HepG2 (cell line): ENCODE results near the gene FBXO5. TPM values are rescaled to one million over a fixed set of nuclear protein-coding genes. Genes with fewer than 3 reads are reported as not detected.

ENCODE experiments used
- ATAC-seq: fragments of 200-7000 bp; cut with Tn5 transposase; 3 replicates; pipeline ENCODE4 v1.9.1; 2020; ENCODE audit warnings: mild to moderate bottlenecking, moderate library complexity
- BruUV-seq: library from RNA; stranded (reverse); fragments of 400-500 nt; replicated peaks from 2 replicates; lab custom pipeline; 2021; lab: Mats Ljungman, UMichigan
- CTCF ChIA-PET: fragments of 300-600 bp; formaldehyde crosslinking; extraction: SDS; loops from one replicate; lab custom pipeline; 2021; ENCODE audit warnings: low total read pairs, inconsistent platforms, low intra/inter-chr PET ratio; lab: Yijun Ruan, JAX
- POLR2A ChIA-PET: fragments of 350-600 bp; sonication (Branson Sonifier 250); formaldehyde crosslinking; loops from one replicate; lab custom pipeline; 2020; ENCODE audit warnings: antibody characterized with exemption, inconsistent platforms; lab: Yijun Ruan, JAX
- DNase-seq: peaks from one replicate; pipeline ENCODE4 v3.0.0-alpha.2; 2015; ENCODE audit warnings: low spot score
- FAIRE-seq: peaks from 3 replicates; lab custom pipeline; 2011; peaks lifted over from hg19 to GRCh38; lab: Jason Lieb, UNC
- H2AFZ ChIP-seq: one replicate; pipeline ENCODE4 v1.6.1; 2011; ENCODE audit warnings: low read length, inconsistent platforms
- H3K27ac ChIP-seq: fragments of 300-600 bp; 3 replicates; pipeline ENCODE4 v1.8.0; 2011; ENCODE audit warnings: mixed run types, mild to moderate bottlenecking, mixed read lengths, low read length, inconsistent platforms; ENCODE audit not compliant: insufficient read depth; ENCODE audit errors: extremely low read length
- H3K27me3 ChIP-seq, 2 experiments: fragments of 200-600 bp in 1 of 2; 2 replicates in 1 of 2; 3 replicates in 1 of 2; pipeline versions ENCODE4 v1.6.0 to v1.8.0; 2011; ENCODE audit warnings: low read length in 2 of 2, mild to moderate bottlenecking in 2 of 2, moderate library complexity in 2 of 2, inconsistent platforms in 1 of 2; ENCODE audit not compliant: insufficient read depth in 2 of 2, control insufficient read depth in 1 of 2
- H3K36me3 ChIP-seq, 2 experiments: fragments of 200-600 bp in 1 of 2; replicated peaks in 1 of 2; 2 replicates in 1 of 2; 3 replicates in 1 of 2; pipeline versions ENCODE4 v1.5.1 to v1.8.0; 2011; ENCODE audit warnings: low read length in 2 of 2, inconsistent platforms in 1 of 2; ENCODE audit not compliant: insufficient read depth in 2 of 2, control insufficient read depth in 1 of 2
- H3K4me1 ChIP-seq: 2 replicates; pipeline ENCODE4 v1.5.1; 2012; ENCODE audit warnings: low read length, inconsistent platforms; ENCODE audit not compliant: insufficient read depth
- H3K4me2 ChIP-seq: 2 replicates; pipeline ENCODE4 v1.6.0; 2011; ENCODE audit warnings: low read depth, low read length, inconsistent platforms
- H3K4me3 ChIP-seq, 3 experiments: fragments of 200-600 bp in 1 of 3; sonication (generic), shearing (Covaris generic) in 1 of 3; replicated peaks in 1 of 3; 2 replicates each; pipeline ENCODE4 v1.5.1; 2011 to 2016; ENCODE audit warnings: low read length in 3 of 3, inconsistent platforms in 2 of 3, low read depth in 2 of 3, mild to moderate bottlenecking in 2 of 3, control low read depth in 1 of 3, mixed read lengths in 1 of 3; ENCODE audit not compliant: insufficient read depth in 1 of 3
- H3K79me2 ChIP-seq: one replicate; pipeline ENCODE4 v1.6.1; 2011; ENCODE audit warnings: low read length, inconsistent platforms; ENCODE audit not compliant: insufficient read depth
- H3K9ac ChIP-seq: 2 replicates; pipeline ENCODE4 v1.6.0; 2011; ENCODE audit warnings: mild to moderate bottlenecking, low read depth, low read length, inconsistent platforms; ENCODE audit not compliant: insufficient read depth
- H3K9me3 ChIP-seq: 2 replicates; pipeline ENCODE4 v1.5.1; 2012; ENCODE audit warnings: mild to moderate bottlenecking, low read length
- H4K20me1 ChIP-seq: 2 replicates; pipeline ENCODE4 v1.6.0; 2011; ENCODE audit warnings: inconsistent platforms, mild to moderate bottlenecking, low read length, moderate library complexity; ENCODE audit not compliant: insufficient read depth
- PLRG1 ChIP-seq: fragments of 450-650 bp; conservative IDR thresholded peaks from 2 replicates; pipeline ENCODE4 v1.6.1; 2016
- STAG1 ChIP-seq: sonication (generic); formaldehyde crosslinking; IDR thresholded peaks from 2 replicates; pipeline ENCODE4 v1.4.0; 2020; ENCODE audit warnings: missing genetic modification reagents
- THAP11 ChIP-seq: IDR thresholded peaks from 2 replicates; pipeline ENCODE4 v1.6.1; 2016; ENCODE audit warnings: missing biosample characterization, missing genetic modification reagents
- ZHX1 ChIP-seq: sonication (generic); formaldehyde crosslinking; IDR thresholded peaks from 2 replicates; pipeline ENCODE4 v1.8.1; 2022; ENCODE audit warnings: low read depth, mild to moderate bottlenecking, missing genetic modification reagents
- ZNF101 ChIP-seq: sonication (generic); formaldehyde crosslinking; IDR thresholded peaks from 2 replicates; pipeline ENCODE4 v1.4.0; 2020; ENCODE audit warnings: mild to moderate bottlenecking, low read depth, missing genetic modification reagents, borderline replicate concordance
- ZNF644 ChIP-seq: IDR thresholded peaks from 2 replicates; pipeline ENCODE4 v1.6.1; 2016; ENCODE audit warnings: low read depth
- WGBS: methylation state at CpG from one replicate; pipeline ENCODE4 v1.1.6; 2017; ENCODE audit warnings: low lambda C conversion rate; 5-methylcytosine and 5-hydroxymethylcytosine counted together
- in situ Hi-C: cut with HindIII; loops from 2 replicates; pipeline ENCODE4 v1.10.0; 2017; ENCODE audit warnings: low pct_unique_long_range_greater_than_20kb; ENCODE audit not compliant: extremely low pct_ligation_motif_present
- intact Hi-C: fragments of 100-400 bp; cut with micrococcal nuclease; formaldehyde crosslinking; loops from one replicate; pipeline ENCODE4 v1.10.0; 2022; ENCODE audit not compliant: unreplicated experiment
- polyA plus RNA-seq, 8 experiments: library from polyadenylated mRNA; depleted of rRNA in 3 of 8; stranded (reverse) in 7 of 8; unstranded in 1 of 8; fragments of >200 nt; fragmentation: Illumina TruSeq in 4 of 8; extraction: Trizol in 4 of 8; gene quantifications; 2 replicates each; pipeline versions ENCODE4 v1.2.1 to v1.2.3, GENCODE V29; 2011 to 2016; ENCODE audit warnings: low read depth in 4 of 8, missing spikeins in 1 of 8, mixed read lengths in 1 of 8; ENCODE audit not compliant: insufficient read depth in 1 of 8
- total RNA-seq, 5 experiments: library from RNA; depleted of rRNA; stranded (reverse); fragments of >200 nt; fragmentation: Illumina TruSeq; extraction: Trizol; gene quantifications; 2 replicates each; pipeline ENCODE4 v1.2.3, GENCODE V29; 2016; ENCODE audit warnings: low read depth in 1 of 5
- TF ChIP-seq, protein P1 (sequence below): sonication (generic); formaldehyde crosslinking; IDR thresholded peaks from 2 replicates; pipeline ENCODE4 v1.5.0; 2020; ENCODE audit warnings: mild to moderate bottlenecking, missing genetic modification reagents, moderate library complexity

Gene FBXO5
- total and polyA plus RNA-seq, 2 of the 13 experiments (the other 11 are each of a cell fraction or from before 2014, with no cell fraction given), result 15.8 to 41.5 TPM

GRCh38 chr6:152954443-152954842, 28.4 kb downstream of the FBXO5 start:
- 14% methylated on average over 3 of the region's 3 CpGs for WGBS
- BruUV-seq, result no TSS peak
- no peaks in the 10 kb centered on the region for H3K79me2 ChIP-seq
- H4K20me1 ChIP-seq, result no peaks in the 10 kb centered on the region
- FAIRE-seq, result no peak
- H2AFZ ChIP-seq, result no peak overlapping the region
- POLR2A ChIA-PET, result interaction anchor here (0.9 kb wide), 1 partner anchor 28 kb away, joined by 3 read pairs; the partner anchor contains the start of gene FBXO5
- no peak for TF ChIP-seq ZNF101
- TF ChIP-seq PLRG1, result no peak
- no peak for TF ChIP-seq THAP11
- no peak for TF ChIP-seq ZHX1 (CRISPR knock-in tag)
- TF ChIP-seq STAG1, result peak; percentile 35
- TF ChIP-seq, protein P1, sequence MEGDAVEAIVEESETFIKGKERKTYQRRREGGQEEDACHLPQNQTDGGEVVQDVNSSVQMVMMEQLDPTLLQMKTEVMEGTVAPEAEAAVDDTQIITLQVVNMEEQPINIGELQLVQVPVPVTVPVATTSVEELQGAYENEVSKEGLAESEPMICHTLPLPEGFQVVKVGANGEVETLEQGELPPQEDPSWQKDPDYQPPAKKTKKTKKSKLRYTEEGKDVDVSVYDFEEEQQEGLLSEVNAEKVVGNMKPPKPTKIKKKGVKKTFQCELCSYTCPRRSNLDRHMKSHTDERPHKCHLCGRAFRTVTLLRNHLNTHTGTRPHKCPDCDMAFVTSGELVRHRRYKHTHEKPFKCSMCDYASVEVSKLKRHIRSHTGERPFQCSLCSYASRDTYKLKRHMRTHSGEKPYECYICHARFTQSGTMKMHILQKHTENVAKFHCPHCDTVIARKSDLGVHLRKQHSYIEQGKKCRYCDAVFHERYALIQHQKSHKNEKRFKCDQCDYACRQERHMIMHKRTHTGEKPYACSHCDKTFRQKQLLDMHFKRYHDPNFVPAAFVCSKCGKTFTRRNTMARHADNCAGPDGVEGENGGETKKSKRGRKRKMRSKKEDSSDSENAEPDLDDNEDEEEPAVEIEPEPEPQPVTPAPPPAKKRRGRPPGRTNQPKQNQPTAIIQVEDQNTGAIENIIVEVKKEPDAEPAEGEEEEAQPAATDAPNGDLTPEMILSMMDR, result peak; percentile 47
- no peak for TF ChIP-seq ZNF644 (CRISPR knock-in tag)
- TF ChIP-seq, all 625 proteins: peak for 2
- Histone ChIP-seq H3K4me2 (no peak overlapping the region), H3K4me3 (no peak overlapping the region), H3K9ac (no peak overlapping the region), H3K4me1 (peaks cover 9% of the 10 kb centered on the region; the same call in 1 of the 2 replicates), H3K27ac (no peak overlapping the region), H3K27me3 (no peaks in the 10 kb centered on the region), H3K36me3 (no peaks in the 10 kb centered on the region), H3K9me3 (peaks cover 9% of the 10 kb centered on the region)
- in situ Hi-C loops (loop anchor here (10.0 kb wide), 1 partner anchor 210 kb away; no protein-coding TSS in a partner anchor), intact Hi-C loops (loop anchor here (1.0 kb wide), 1 partner anchor 70 kb away; no protein-coding TSS in a partner anchor)
- CTCF ChIA-PET, result interaction anchor here (1.3 to 2.8 kb wide), 3 partner anchors 39 to 90 kb away, joined by 3 to 13 read pairs (median 8); no protein-coding TSS in a partner anchor
- peak; percentile 80 for ATAC-seq
- DNase-seq, result no peak
